H1 (cell line): ENCODE measurements around the gene ZNF692. TPM values are rescaled to one million over a fixed set of nuclear protein-coding genes. Genes with fewer than 3 reads are reported as not detected.

ENCODE experiments used
- CTCF ChIA-PET: fragments of 300-600 bp; sonication (Branson Sonifier 250); formaldehyde crosslinking; loops from one replicate; lab custom pipeline; 2021; ENCODE audit not compliant: partially characterized antibody; lab: Charles Lee
- POLR2A ChIA-PET: fragments of 300-600 bp; sonication (Branson Sonifier 250); formaldehyde crosslinking; loops from one replicate; lab custom pipeline; 2021; ENCODE audit warnings: inconsistent platforms; ENCODE audit not compliant: partially characterized antibody; lab: Charles Lee
- DNase-seq, 2 experiments: peaks; one replicate each; pipeline versions ENCODE4 v3.0.0 to v3.0.0-alpha.2; 2010 to 2022; ENCODE audit warnings: low spot score in 2 of 2, low read depth in 1 of 2, mixed read lengths in 1 of 2
- FAIRE-seq: peaks from 2 replicates; lab custom pipeline; 2011; peaks lifted over from hg19 to GRCh38; lab: Jason Lieb, UNC
- H2AFZ ChIP-seq: 2 replicates; pipeline ENCODE4 v1.8.1; 2012; ENCODE audit warnings: low read length, inconsistent platforms
- H2AK5ac ChIP-seq: 2 replicates; pipeline ENCODE4 v1.6.1; 2013; ENCODE audit warnings: low read depth, low read length
- H2BK120ac ChIP-seq: replicated peaks from 2 replicates; pipeline ENCODE3; 2013; ENCODE audit warnings: low read depth, low read length, inconsistent platforms
- H2BK12ac ChIP-seq: 2 replicates; pipeline ENCODE4 v1.6.1; 2013; ENCODE audit warnings: low read depth, low read length
- H2BK15ac ChIP-seq: 2 replicates; pipeline ENCODE4 v1.6.1; 2013; ENCODE audit warnings: low read length
- H2BK20ac ChIP-seq: 2 replicates; pipeline ENCODE4 v1.6.1; 2013; ENCODE audit warnings: low read length
- H2BK5ac ChIP-seq: 2 replicates; pipeline ENCODE4 v1.6.1; 2013; ENCODE audit warnings: low read depth, low read length
- H3K14ac ChIP-seq: 2 replicates; pipeline ENCODE4 v1.6.1; 2013; ENCODE audit warnings: inconsistent platforms; ENCODE audit not compliant: insufficient read length
- H3K18ac ChIP-seq: 2 replicates; pipeline ENCODE4 v1.6.1; 2013; ENCODE audit warnings: low read length; ENCODE audit errors: extremely low read depth
- H3K23ac ChIP-seq: 2 replicates; pipeline ENCODE4 v1.6.1; 2013; ENCODE audit warnings: inconsistent platforms; ENCODE audit not compliant: insufficient read length
- H3K23me2 ChIP-seq: 2 replicates; pipeline ENCODE4 v1.6.1; 2013; ENCODE audit warnings: low read depth, low read length
- H3K27ac ChIP-seq: 2 replicates; pipeline ENCODE4 v1.6.1; 2011; ENCODE audit warnings: low read depth, low read length, inconsistent platforms
- H3K27me3 ChIP-seq, 4 experiments: replicated peaks in 1 of 4; 1 replicate in 1 of 4; 2 replicates in 3 of 4; pipeline versions ENCODE4 v1.6.1 to v1.8.1; 2011 to 2013; ENCODE audit warnings: low read length in 3 of 4, mild to moderate bottlenecking in 3 of 4, inconsistent platforms in 2 of 4, mixed read lengths in 2 of 4, moderate library complexity in 1 of 4; ENCODE audit not compliant: control insufficient read depth in 3 of 4, insufficient read depth in 3 of 4; ENCODE audit errors: extremely low read depth in 1 of 4
- H3K36me3 ChIP-seq, 4 experiments: 2 replicates each; pipeline versions ENCODE4 v1.6.1 to v1.8.1; 2011 to 2013; ENCODE audit warnings: mild to moderate bottlenecking in 4 of 4, low read length in 3 of 4, moderate library complexity in 2 of 4, control low read depth in 1 of 4, inconsistent platforms in 1 of 4; ENCODE audit not compliant: insufficient read depth in 4 of 4, control insufficient read depth in 2 of 4
- H3K4ac ChIP-seq: replicated peaks from 2 replicates; pipeline ENCODE3; 2013; ENCODE audit warnings: low read length, low read depth, mixed read lengths, inconsistent platforms; ENCODE audit not compliant: insufficient read length
- H3K4me1 ChIP-seq, 4 experiments: replicated peaks in 1 of 4; 1 replicate in 1 of 4; 2 replicates in 3 of 4; pipeline versions ENCODE4 v1.6.1 to v1.8.1; 2011 to 2013; ENCODE audit warnings: low read length in 3 of 4, inconsistent platforms in 2 of 4, mixed read lengths in 1 of 4; ENCODE audit not compliant: insufficient read depth in 4 of 4, control insufficient read depth in 3 of 4
- H3K4me2 ChIP-seq, 2 experiments: 2 replicates each; pipeline versions ENCODE4 v1.6.1 to v1.8.1; 2011 to 2013; ENCODE audit warnings: low read depth in 2 of 2, low read length in 2 of 2, control low read depth in 1 of 2, inconsistent platforms in 1 of 2, mild to moderate bottlenecking in 1 of 2; ENCODE audit not compliant: insufficient read depth in 1 of 2
- H3K4me3 ChIP-seq, 4 experiments: fragments of 200-600, 300-600 bp in 1 of 4; sonication (generic), shearing (Covaris generic), sonication (Bioruptor Twin) in 1 of 4; 2 replicates each; pipeline versions ENCODE4 v1.5.1 to v1.8.1; 2011 to 2016; ENCODE audit warnings: low read length in 4 of 4, low read depth in 3 of 4, control low read depth in 2 of 4, inconsistent platforms in 2 of 4, mild to moderate bottlenecking in 2 of 4, mixed read lengths in 1 of 4, moderate library complexity in 1 of 4; ENCODE audit not compliant: insufficient read depth in 2 of 4; ENCODE audit errors: extremely low read depth in 1 of 4
- H3K56ac ChIP-seq: replicated peaks from 2 replicates; pipeline ENCODE3; 2013; ENCODE audit warnings: low read depth, mild to moderate bottlenecking, mixed read lengths, low read length, inconsistent platforms; ENCODE audit not compliant: insufficient read length
- H3K79me1 ChIP-seq: 2 replicates; pipeline ENCODE4 v1.6.1; 2013; ENCODE audit warnings: low read depth, low read length, control low read depth
- H3K79me2 ChIP-seq, 2 experiments: 2 replicates each; pipeline versions ENCODE4 v1.6.1 to v1.8.1; 2012 to 2013; ENCODE audit warnings: low read length in 2 of 2, mild to moderate bottlenecking in 2 of 2, inconsistent platforms in 1 of 2; ENCODE audit not compliant: insufficient read depth in 2 of 2, control insufficient read depth in 1 of 2
- H3K9ac ChIP-seq, 4 experiments: replicated peaks in 1 of 4; 1 replicate in 1 of 4; 2 replicates in 3 of 4; pipeline versions ENCODE4 v1.6.1 to v1.8.1; 2011 to 2013; ENCODE audit warnings: low read depth in 3 of 4, low read length in 3 of 4, control low read depth in 2 of 4, mild to moderate bottlenecking in 2 of 4, moderate library complexity in 2 of 4, inconsistent platforms in 1 of 4; ENCODE audit errors: extremely low read depth in 1 of 4
- H3K9me3 ChIP-seq, 2 experiments: 2 replicates each; pipeline versions ENCODE4 v1.6.1 to v1.8.1; 2012 to 2013; ENCODE audit warnings: mild to moderate bottlenecking in 2 of 2, moderate library complexity in 2 of 2, control low read depth in 1 of 2, inconsistent platforms in 1 of 2, low read depth in 1 of 2, low read length in 1 of 2, mixed read lengths in 1 of 2; ENCODE audit not compliant: insufficient read depth in 2 of 2
- H4K20me1 ChIP-seq, 2 experiments: replicated peaks in 1 of 2; 2 replicates each; pipeline versions ENCODE3 to v1.8.1; 2011 to 2013; ENCODE audit warnings: inconsistent platforms in 2 of 2, low read length in 2 of 2, mild to moderate bottlenecking in 1 of 2; ENCODE audit not compliant: insufficient read depth in 2 of 2, control insufficient read depth in 1 of 2
- H4K5ac ChIP-seq: 2 replicates; pipeline ENCODE4 v1.6.1; 2013; ENCODE audit warnings: low read length, low read depth, mixed read lengths, inconsistent platforms; ENCODE audit not compliant: insufficient read length
- H4K8ac ChIP-seq: 2 replicates; pipeline ENCODE4 v1.8.0; 2013; ENCODE audit warnings: mild to moderate bottlenecking, moderate library complexity, low read length, inconsistent platforms; ENCODE audit not compliant: insufficient read depth; ENCODE audit errors: extremely low read depth
- H4K91ac ChIP-seq: replicated peaks from 2 replicates; pipeline ENCODE3; 2013; ENCODE audit warnings: low read length, mixed read lengths, inconsistent platforms; ENCODE audit not compliant: insufficient read length
- ATF2 ChIP-seq: IDR thresholded peaks from 2 replicates; pipeline ENCODE4 v1.6.1; 2012; ENCODE audit warnings: low read length, inconsistent platforms
- BACH1 ChIP-seq: IDR thresholded peaks from 2 replicates; pipeline ENCODE4 v1.6.1; 2012; ENCODE audit warnings: low read length, improper control_type of control experiment
- CHD2 ChIP-seq: IDR thresholded peaks from 2 replicates; pipeline ENCODE4 v1.6.1; 2012; ENCODE audit warnings: low read length, improper control_type of control experiment
- CREB1 ChIP-seq: IDR thresholded peaks from 2 replicates; pipeline ENCODE4 v1.6.1; 2012; ENCODE audit warnings: inconsistent platforms
- JUND ChIP-seq: IDR thresholded peaks from 2 replicates; pipeline ENCODE4 v1.6.1; 2011; ENCODE audit warnings: mild to moderate bottlenecking, improper control_type of control experiment, low read length
- RBBP5 ChIP-seq: IDR thresholded peaks from 2 replicates; pipeline ENCODE4 v1.7.1; 2012; ENCODE audit warnings: low read depth, mild to moderate bottlenecking, inconsistent platforms, low read length, moderate library complexity, borderline replicate concordance
- SP1 ChIP-seq: IDR thresholded peaks from 2 replicates; pipeline ENCODE4 v1.6.1; 2011; ENCODE audit warnings: low read depth, low read length
- SP4 ChIP-seq: IDR thresholded peaks from 2 replicates; pipeline ENCODE4 v1.6.1; 2012; ENCODE audit warnings: low read length, inconsistent platforms
- TAF1 ChIP-seq: IDR thresholded peaks from 2 replicates; pipeline ENCODE4 v1.6.1; 2011; ENCODE audit warnings: mild to moderate bottlenecking, low read depth, low read length
- TAF7 ChIP-seq: optimal IDR thresholded peaks from 2 replicates; pipeline ENCODE3; 2011; ENCODE audit warnings: low read depth, mild to moderate bottlenecking, inconsistent platforms, low read length, moderate library complexity, borderline replicate concordance
- TEAD4 ChIP-seq: IDR thresholded peaks from 2 replicates; pipeline ENCODE4 v1.6.1; 2012; ENCODE audit warnings: low read depth, low read length, inconsistent platforms, mixed read lengths
- YY1 ChIP-seq: IDR thresholded peaks from 2 replicates; pipeline ENCODE4 v1.6.1; 2011; ENCODE audit warnings: low read depth, mild to moderate bottlenecking, low read length
- WGBS, 2 experiments: shearing (Covaris generic) in 1 of 2; methylation state at CpG; one replicate each; pipeline versions ENCODE4 v1.1.6 to v1.1.7; 2013 to 2015; ENCODE audit warnings: low lambda C conversion rate in 2 of 2, mixed read lengths in 2 of 2, inconsistent platforms in 1 of 2, low coverage in 1 of 2, missing lambda C conversion rate in 1 of 2; ENCODE audit not compliant: insufficient replicate concordance in 2 of 2, insufficient coverage in 1 of 2, insufficient read length in 1 of 2; ENCODE audit errors: extremely low coverage in 1 of 2, missing lambda C conversion rate in 1 of 2; 5-methylcytosine and 5-hydroxymethylcytosine counted together
- polyA plus RNA-seq, 7 experiments: library from polyadenylated mRNA; depleted of rRNA in 3 of 7; stranded (reverse) in 5 of 7; unstranded in 2 of 7; fragments of >200 nt in 5 of 7; fragments of 200-250 nt in 2 of 7; gene quantifications; 1 replicate in 5 of 7; 2 replicates in 1 of 7; 4 replicates in 1 of 7; pipeline versions ENCODE4 v1.2.1 to v1.2.3, GENCODE V29; 2011 to 2013; ENCODE audit warnings: missing spikeins in 2 of 7, mixed read lengths in 2 of 7
- total RNA-seq: library from RNA; stranded (reverse); fragmentation: NEBNext Ultra II Directional; extraction: Animal tissue kit (Norgen Biotek cat#: 25700); gene quantifications from 2 replicates; pipeline ENCODE4 v1.2.1, GENCODE V29; 2021

Gene ZNF692
- total and polyA plus RNA-seq, 2 of the 8 experiments (the other 6 are each of a cell fraction or from before 2014, with no cell fraction given): 38.4 to 52.3 TPM

DNA sequence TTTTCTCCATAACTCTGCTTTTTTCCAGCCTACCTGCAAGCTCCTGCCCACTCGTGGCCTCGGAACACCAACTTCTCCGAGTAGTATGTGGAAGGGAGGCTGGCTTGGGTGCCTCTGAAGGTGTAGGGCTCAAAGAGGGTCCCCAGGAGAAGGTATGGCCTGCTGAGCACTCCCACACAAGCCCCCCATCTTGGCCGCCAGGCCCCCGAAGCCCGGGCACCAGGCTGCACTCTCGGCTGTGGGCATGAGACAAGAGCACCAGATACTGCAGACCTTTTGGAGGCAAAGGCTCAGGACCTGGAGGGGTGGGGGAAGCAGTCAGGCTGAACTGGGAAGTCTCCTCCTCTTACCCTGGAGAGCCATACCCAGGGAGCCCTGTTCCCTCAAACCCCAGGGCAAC lies 1.7 kb downstream of the ZNF692 start:
- H2BK120ac ChIP-seq: no peak overlapping the region
- no peaks in the 10 kb centered on the region for H3K9me3 ChIP-seq
- H3K4ac ChIP-seq: no peak overlapping the region
- H4K20me1 ChIP-seq: peaks cover 3 to 5% of the 10 kb centered on the region in 2 experiments
- FAIRE-seq (no peak), DNase-seq (no peak)
- H3K23me2 ChIP-seq: peaks cover 15% of the 10 kb centered on the region
- TF ChIP-seq BACH1 (no peak), SP1 (no peak), TEAD4 (no peak), RBBP5 (no peak), YY1 (no peak), JUND (no peak), ATF2 (no peak), TAF1 (no peak), CHD2 (no peak), SP4 (no peak), CREB1 (no peak), TAF7 (no peak)
- 0 out of 2 replicates have a peak, but pooled peaks cover 2% of the 10 kb centered on the region for H3K79me1 ChIP-seq
- 0 out of 2 replicates have a peak overlapping the region, but pooled peaks have one; percentile 92 for H2BK15ac ChIP-seq
- no peak overlapping the region for H2BK20ac ChIP-seq
- no peak overlapping the region for H3K18ac ChIP-seq
- H2BK5ac ChIP-seq: no peak overlapping the region
- peak overlapping the region; percentile 76 to 93 (median 84) for H3K4me3 ChIP-seq
- H4K91ac ChIP-seq: no peak overlapping the region
- H3K27ac ChIP-seq: peak overlapping the region; percentile 75; the same call in 1 of the 2 replicates
- CTCF ChIA-PET: interaction anchor here (1.8 to 5.0 kb wide), 2 partner anchors 15 to 26 kb away, joined by 5 to 58 read pairs; no protein-coding TSS in a partner anchor
- 94% methylated on average over 7 of the region's 7 CpGs; no CpG with 5 or more reads in 1 of the 2 experiments for WGBS, 2 experiments
- H3K79me2 ChIP-seq: peaks cover 0 to 8% of the 10 kb centered on the region in 2 experiments; a peak in 1 of 4 replicates
- peaks cover 0 to 6% (median 2%) of the 10 kb centered on the region in 4 experiments; a peak in 3 of 7 replicates for H3K27me3 ChIP-seq
- H3K14ac ChIP-seq: no peak overlapping the region
- H3K23ac ChIP-seq: no peak overlapping the region
- peaks cover 10 to 28% (median 20%) of the 10 kb centered on the region in 4 experiments for H3K36me3 ChIP-seq
- no peak overlapping the region for H2AFZ ChIP-seq
- POLR2A ChIA-PET: interaction anchor here (0.6 to 5.9 kb wide), 7 partner anchors 11 to 51 kb away, joined by 3 to 46 read pairs (median 4); partner anchors contain the start of gene ZNF672
- H2AK5ac ChIP-seq: peak overlapping the region; percentile 80; the same call in 1 of the 2 replicates
- peak overlapping the region; percentile 80 to 99 for H3K4me2 ChIP-seq
- peak overlapping the region; percentile 39 to 81 (median 62); a peak in 5 of 7 replicates for H3K9ac ChIP-seq
- peaks cover 0 to 11% (median 7%) of the 10 kb centered on the region in 4 experiments; a peak in 6 of 7 replicates for H3K4me1 ChIP-seq
- H4K5ac ChIP-seq: no peak overlapping the region
- H4K8ac ChIP-seq: no peak overlapping the region; the same call in 1 of the 2 replicates
- H3K56ac ChIP-seq: no peak overlapping the region
- H2BK12ac ChIP-seq: 0 out of 2 replicates have a peak overlapping the region, but pooled peaks have one; percentile 2
